ENCODE measurements around the gene TOM1L2.

TOM1L2 gene

DNA sequence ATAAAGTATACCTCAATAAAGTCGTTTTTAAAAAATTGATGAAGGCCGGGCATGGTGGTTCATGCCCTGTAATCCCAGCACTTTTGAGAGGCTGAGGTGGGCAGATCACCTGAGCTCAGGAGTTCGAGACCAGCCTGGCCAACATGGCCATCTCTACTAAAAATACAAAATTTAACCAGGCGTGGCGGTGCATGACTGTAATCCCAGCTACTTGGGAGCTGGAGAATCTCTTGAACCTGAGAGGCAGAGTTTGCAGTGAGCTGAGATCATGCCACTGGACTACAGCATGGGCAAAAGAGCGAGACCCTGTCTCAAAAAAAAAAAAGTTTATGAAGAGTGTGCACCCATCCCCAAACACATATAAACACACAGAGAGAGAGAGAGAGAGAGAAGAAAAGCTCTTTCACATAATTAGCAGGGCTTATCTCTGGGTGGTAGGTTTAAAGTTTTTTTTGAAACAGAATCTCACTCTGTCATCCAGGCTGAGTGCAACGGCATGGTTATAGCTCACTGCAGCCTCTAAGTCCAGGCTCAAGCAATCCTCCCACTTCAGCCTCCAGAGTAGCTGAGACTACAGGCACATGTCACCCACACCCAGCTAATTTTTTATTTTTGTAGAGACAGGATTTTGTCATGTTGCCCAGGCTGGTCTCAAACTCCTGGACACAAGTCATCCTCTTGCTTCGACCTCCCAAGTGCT is 138.4 kb downstream of the TOM1L2 start:
- DNase-seq (ENCODE audit: low read depth), result no peak

- DNase-seq (ENCODE audit: low read depth), result no peak
Measured at GRCh38 chr17:17832032-17832363, 140.2 kb downstream of the TOM1L2 start.

- no peak for DNase-seq (ENCODE audit: low read depth)
Measured at GRCh38 chr17:17831208-17832031, 140.8 kb downstream of the TOM1L2 start.

- DNase-seq (ENCODE audit: low read depth), result no peak
Measured at GRCh38 chr17:17830740-17831207, 141.4 kb downstream of the TOM1L2 start.

DNA sequence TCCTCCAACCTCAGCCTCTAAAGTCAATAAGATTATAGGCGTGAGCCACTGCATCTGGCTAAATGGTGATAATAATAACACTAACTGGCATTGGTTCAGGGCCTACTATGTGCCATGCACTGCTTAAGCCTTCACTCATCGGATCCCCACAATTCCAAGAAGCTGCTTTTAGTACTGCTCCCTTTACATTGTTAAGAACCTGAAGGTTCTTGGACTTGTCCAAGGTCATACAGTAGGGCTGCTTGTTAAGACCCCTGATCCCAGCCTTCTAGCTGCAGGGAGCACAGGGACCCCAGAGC is 142.0 kb downstream of the TOM1L2 start:
- DNase-seq (ENCODE audit: low read depth), result no peak

GRCh38 chr17:17827826-17828621 is 144.2 kb downstream of the TOM1L2 start:
- no peak for DNase-seq (ENCODE audit: low read depth)

DNA sequence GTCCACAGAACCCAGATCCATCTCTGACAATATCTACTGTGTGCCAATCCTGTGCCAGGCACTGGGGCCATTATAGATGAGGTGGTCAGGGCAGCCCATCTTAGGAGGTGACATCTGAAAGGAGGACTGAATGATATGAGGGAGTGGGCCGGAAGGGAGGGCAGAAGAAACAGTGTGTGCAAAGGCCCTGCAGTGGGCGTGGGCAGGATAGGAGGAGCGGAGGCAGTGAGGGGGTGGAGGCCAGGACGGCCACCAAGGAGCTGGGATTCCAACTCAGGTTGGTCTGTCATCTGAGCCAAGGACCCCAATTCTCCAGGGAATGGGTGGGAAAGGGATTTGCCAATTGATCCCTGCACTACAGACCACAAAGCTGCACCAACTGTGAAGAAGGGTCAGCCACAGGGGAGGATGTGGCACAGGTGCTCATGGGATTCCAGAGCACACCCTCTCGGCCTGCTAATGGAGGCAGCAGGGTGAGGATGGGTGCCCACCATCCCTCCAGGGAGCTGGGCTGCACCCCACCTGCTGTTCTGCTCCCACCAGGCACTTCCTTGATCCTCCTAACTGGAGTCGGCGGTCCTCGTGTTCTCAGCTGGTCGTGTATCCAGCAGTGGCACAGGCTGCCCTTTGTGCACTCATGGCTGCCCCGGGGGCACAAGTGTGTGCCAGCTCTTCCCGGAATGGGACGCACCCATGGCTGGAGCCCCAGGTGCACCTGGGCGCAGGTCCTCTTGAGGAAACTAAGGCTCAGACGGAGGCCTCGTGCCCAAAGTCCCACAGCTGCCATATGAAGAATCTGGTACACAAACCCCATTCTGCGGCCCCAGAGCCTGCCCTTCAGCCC is 145.0 kb downstream of the TOM1L2 start:
- DNase-seq (ENCODE audit: low read depth), result no peak

- DNase-seq (ENCODE audit: low read depth), result no peak
Measured at GRCh38 chr17:17826342-17826713, 145.9 kb downstream of the TOM1L2 start.

GRCh38 chr17:17824783-17825614 is 147.2 kb downstream of the TOM1L2 start:
- no peak for DNase-seq (ENCODE audit: low read depth)

GRCh38 chr17:17824119-17824782 is 147.9 kb downstream of the TOM1L2 start:
- DNase-seq (ENCODE audit: low read depth), result no peak

GRCh38 chr17:17823433-17824118 is 148.6 kb downstream of the TOM1L2 start:
- DNase-seq (ENCODE audit: low read depth), result peak; percentile 57

DNA sequence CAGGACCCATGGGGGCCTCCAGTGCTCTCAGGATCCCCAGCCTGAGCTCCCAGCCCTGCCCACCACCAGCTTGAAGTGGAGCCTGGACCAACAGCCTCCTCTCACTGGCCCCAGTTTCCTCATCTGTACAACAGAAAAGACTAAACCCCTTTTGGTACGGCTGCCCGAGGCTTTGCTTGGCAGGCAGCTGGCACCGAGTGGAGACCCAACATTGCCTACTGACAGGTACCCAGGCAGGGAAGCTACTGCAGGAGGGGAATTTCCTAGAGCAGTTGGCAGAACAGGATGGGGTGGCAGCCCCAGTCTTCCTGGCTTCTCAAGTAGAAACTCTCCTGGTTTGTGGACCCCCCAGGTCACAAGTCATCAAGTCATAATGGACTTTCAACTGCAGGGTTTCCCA is 149.6 kb downstream of the TOM1L2 start:
- no peak for DNase-seq (ENCODE audit: low read depth)

GRCh38 chr17:17822189-17822588 is 150.0 kb downstream of the TOM1L2 start:
- no peak for DNase-seq (ENCODE audit: low read depth)

GRCh38 chr17:17820463-17821158 is 151.6 kb downstream of the TOM1L2 start:
- DNase-seq (ENCODE audit: low read depth), result no peak

DNA sequence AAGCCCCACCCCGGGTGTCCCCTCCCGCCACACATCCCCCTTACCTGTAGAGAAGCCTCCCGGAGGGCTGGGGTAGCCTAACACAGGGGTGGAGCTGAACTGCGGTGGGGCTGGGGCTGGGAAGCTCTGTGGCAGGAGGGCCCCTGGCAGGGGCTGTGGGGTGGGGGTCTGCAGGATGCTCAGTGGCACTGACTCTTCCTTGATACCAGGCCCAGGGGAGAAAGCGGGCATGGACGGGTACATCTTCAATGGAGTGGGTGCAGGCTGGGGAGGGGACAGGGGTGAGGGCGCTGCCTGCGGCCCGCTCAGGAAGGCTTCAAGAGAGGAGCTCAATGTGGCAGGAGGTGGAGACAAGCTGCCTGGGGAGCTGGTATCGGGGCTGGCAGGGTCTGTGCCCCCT is 152.2 kb downstream of the TOM1L2 start:
- DNase-seq (ENCODE audit: low read depth), result no peak

- DNase-seq (ENCODE audit: low read depth), result peak; percentile 67
Measured at GRCh38 chr17:17819561-17819995, 152.6 kb downstream of the TOM1L2 start.

DNA sequence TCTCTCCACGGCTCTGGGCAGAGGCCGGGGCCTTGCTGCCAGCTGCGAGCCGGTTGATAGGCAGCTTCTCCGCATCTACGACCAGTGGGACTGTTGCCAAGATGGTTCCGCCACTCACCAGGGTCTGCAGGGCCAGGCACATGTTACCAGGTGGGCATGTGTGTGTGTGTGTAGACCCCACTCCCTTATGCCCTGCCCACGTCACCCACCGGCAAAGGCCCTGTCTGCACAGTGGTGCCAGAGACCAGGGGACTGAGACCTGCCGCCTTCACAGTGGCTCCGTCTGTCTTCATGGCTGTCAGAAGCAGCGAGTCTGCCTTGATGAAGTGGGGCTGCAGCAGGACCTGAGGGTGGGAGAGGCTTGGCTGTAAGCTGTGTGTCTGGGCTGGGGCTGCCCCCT is 153.1 kb downstream of the TOM1L2 start:
- no peak for DNase-seq (ENCODE audit: low read depth)

DNA sequence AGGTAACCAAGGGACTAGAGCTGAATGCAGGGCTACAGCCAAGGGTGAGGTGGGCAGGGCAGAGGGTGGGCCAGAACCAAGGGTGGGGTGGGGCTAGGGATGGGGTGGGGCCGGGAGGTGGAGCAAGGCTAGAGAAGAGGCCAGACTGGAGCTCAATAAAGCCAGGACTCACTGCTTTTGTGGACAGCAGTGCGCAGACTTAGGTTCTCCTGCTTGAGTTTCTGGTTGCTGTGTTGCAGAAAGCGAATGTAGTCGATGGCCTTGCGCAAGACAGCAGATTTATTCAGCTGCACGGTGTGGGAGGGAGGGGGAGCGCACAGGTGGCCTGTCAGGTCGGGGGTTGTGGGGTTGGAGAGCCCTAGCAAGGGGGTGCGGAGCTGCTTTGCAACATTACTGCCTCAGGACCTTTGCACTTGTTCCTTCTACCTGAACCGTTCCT is 154.1 kb downstream of the TOM1L2 start:
- DNase-seq (ENCODE audit: low read depth), result no peak

DNA sequence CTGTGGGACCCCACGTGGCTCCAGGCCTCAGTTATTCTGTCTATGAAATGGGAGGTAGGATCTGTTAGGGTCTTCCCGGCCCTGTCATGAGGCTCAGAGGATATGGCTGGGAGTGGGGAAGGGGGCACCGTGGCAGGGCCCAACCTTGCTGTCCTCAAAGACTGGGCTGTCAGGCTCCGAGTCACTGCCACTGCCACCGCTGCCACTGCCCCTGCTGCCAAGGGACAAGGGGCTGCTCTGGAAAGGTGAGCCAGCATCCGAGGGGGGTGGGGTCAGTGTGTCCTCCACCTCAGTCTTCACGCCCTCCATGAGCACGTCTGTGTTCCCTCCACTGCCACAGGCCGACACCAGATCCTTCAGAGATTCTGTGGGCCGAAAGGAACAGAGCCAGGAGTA is 154.7 kb downstream of the TOM1L2 start:
- DNase-seq (ENCODE audit: low read depth), result no peak
